Limb (tissue), 2 donors: ENCODE results near the gene ARL6IP5.

ENCODE experiments used
- DNase-seq, 2 donors: peaks; one replicate each; pipeline ENCODE4 v3.0.0-alpha.2; 2016; ENCODE audit errors: extremely low spot score in 2 of 2

Gene ARL6IP5

DNA sequence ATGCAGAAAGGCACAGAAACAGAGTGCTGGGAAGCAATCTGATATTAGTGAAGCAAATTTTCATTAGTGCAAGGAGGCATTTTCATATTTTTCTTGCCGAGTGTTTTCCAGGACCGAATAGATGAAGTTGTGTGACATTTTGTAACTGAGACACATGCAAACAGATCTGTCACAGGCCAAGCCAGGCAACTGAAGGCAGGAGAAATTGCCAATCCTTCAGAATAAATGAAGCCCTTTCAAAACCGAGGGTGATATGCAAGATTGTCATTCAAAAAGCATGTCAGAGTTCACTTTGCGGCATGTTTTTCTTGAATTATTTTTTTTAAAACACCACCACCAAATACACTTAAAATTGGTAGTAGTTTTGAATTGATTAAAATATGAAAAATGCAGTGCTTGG lies 31.4 kb downstream of the ARL6IP5 start:
- DNase-seq = no peak

DNA sequence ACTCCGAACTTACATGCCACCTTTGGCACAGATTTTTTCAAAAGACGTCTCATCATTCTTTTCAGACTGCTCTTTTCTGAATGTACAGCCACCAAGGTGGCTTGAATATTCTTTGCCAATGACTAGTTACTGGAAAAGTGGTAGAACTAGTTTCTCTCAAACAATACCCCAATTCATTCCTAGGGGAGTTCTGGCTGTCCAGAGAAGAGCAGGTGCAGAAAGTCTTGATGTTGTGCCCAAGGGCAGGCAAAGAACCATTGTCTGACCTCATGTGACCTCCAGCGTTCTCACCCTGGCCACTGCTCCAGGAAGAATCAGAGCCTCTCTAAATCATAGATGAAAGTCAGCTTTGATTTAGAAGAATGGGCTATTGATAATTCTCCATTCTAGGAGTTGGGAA lies 32.2 kb downstream of the ARL6IP5 start:
- DNase-seq = no peak

GRCh38 chr3:69118555-69118954 lies 33.8 kb downstream of the ARL6IP5 start:
- DNase-seq = no peak

GRCh38 chr3:69119138-69119537 lies 34.4 kb downstream of the ARL6IP5 start:
- DNase-seq = no peak

DNA sequence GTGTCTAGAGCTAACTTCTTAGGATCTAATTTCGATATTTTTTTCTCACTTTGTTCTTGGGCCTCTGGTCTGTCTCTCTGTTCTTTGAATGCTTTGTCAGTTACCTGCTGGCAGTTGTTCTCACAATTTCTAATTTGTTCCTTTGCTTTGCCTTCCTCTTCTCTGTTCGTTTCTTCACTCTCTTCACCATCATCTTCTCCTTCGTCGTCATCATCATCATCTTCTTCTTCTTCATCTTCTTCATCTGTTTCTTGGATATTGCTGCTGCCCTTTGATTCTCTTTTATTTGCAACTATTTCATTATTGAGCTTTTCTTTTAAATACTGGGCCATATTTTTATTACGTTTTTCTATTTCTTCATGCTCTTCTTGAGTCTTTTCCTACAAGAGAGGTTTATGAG lies 34.9 kb downstream of the ARL6IP5 start:
- no peak for DNase-seq

DNA sequence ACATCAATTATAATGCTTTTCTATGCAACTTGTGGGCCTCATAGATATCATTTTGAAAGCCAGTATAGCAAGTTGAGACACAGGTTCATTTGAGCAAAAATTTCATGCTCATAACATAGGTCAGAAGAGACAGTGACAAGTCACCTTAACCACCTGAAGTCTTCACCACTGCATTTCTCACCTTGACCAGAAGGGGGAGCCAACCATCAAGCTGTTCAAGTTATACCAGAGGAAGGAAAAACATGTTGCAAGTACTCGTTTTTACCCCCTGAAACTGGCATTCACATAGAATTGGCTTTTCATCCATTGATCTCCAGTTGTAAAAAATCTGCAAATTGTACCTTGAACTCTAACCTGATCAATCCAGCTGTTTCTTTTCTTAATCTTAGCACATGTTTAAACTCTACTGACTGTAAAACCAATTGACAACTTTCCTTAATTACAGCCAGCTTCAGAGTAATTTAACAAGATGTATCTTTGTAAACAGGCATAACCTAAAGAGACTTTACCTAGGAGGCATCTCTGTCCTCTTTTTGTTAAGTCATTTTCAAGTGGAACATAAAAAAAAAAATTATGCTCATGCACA lies 36.2 kb downstream of the ARL6IP5 start:
- DNase-seq = peak; percentile 77 to 78

GRCh38 chr3:69121513-69121912 lies 36.8 kb downstream of the ARL6IP5 start:
- DNase-seq = no peak

DNA sequence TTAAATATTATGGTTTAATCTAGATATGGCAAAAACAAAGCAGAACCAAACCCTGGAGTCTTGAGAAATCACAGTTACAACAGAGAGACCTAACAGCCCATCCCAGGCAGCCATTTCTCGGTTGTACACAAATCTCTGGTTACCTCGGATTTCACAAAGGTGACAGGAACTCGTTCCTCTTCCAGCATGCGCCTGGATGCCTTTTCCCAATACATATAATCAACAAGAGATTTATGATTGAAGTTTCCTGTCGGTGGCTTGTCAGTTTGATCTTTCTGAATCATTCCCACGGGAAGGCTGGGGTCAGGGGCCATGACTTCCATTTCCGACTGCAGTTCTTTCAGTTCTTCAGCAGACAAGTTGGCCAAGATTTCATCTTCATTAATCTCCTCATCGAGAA lies 37.2 kb downstream of the ARL6IP5 start:
- no peak for DNase-seq

- DNase-seq = peak in 1 of 2 donors; percentile 71
Observed at GRCh38 chr3:69122403-69122802, 37.7 kb downstream of the ARL6IP5 start, which contains the start of gene LMOD3. TSS of gene LMOD3 (minus strand) at chr3:69122595. CDS start at chr3:69122386, 209 bp downstream.

DNA sequence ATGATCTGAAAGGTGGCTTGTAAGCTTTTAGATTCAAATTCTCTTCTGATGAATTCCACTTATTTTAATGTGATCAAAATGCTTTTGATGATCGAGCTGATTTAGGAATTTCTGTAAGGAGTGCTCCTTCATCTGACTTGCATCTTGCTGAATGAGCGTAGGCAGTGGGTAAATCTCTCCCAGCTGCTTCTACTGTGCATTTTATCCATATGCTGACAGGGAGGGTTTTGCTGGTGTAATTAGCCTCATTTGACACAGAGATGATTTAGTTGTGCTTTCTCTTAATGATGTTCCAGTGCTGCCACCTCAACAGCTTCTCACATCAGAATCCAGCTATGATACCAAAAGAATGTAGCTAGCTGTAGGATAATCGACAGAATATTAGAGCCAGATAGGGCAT lies 41.5 kb downstream of the ARL6IP5 start:
- DNase-seq = no peak

DNA sequence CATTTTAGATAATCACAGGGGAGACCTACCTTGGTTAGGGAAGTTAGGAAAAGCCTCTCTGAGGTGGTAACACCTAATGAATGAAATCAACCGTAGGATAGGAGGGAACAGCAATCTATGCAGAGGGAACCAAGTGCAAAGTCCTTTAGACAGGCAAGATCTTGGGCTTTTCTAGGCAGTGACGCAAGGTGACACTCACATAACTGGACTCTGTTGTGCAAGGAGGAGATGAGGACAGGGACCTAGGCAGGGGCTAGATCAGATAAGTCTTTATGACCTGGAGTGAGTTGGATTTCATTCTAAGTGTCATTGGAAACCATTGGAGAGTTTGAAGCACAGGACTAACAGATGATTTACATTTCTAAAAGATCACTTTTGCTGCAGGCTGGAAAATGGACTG lies 42.3 kb downstream of the ARL6IP5 start:
- no peak for DNase-seq

DNA sequence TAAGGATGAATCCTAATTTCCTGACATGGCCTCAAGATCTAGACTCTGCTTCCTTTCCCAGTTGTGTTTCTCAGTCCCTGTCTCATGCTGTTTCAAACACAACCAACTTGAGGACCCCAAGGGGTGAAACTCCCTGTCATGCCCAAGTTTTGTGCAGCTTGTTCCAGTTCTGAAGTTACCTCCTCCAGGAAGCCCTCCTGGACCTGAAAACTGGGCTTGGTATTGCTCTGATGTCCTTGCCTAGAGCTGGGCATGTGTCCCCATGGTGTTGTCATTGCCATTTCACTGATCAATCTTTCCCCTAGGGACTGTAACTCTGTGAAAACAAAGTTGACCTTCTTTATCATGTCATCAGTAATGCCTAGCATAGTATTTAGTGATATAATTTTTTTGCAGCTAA lies 43.8 kb downstream of the ARL6IP5 start:
- DNase-seq = no peak

DNA sequence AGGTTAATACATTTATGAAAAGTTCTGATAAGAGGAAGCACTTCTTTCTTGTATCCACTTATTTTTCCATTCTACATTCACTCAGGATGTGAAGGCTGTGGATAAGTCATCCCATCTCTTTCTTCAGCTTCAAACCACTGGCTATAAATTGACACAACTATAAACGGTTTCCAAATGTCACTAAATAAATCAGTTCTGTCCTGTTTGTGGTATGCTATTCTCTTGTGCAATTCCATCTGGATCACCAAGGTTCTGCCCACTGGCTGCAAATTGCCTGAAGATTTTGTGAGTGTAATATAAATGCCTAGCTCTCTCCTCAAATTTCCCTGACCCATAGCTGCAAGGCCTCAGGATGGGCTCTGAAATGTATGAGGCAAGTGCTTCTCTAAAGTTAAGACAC lies 44.8 kb downstream of the ARL6IP5 start:
- DNase-seq = no peak

DNA sequence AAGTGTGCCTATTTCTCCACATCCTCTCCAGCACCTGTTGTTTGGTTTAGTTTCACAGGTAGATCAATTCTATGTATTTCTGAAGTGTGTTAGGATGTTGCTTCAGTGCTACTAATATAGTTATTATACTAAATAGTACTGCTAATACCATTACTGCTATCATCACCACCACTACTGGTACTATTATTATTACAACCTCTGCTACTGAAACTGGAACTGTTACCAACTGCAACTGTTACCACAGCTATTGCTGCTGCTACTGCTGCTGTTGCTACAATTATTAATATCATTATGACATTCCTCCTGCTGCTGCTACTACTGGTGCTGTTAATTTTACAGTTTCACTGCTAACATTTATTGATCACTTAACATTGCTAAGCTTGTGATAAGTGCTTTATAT lies 46.0 kb downstream of the ARL6IP5 start:
- DNase-seq = no peak

DNA sequence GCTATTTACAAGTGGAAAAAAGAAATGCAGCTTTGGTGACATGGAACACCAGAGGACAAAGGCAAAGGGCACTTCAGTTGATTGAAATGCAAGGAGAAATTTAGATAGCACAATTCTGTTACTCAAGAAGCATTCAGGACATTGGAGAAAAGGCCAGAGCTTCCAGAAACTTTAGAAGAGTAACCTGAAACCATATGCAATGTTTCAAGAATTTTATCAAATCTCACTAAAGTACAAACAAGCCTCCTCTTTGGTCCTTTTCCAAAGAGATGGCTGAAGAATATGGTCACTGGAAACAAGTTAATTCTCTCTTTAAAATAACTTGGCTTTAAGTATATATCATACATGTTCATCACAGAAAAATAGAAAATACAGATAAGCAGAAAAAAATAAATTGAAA lies 52.3 kb downstream of the ARL6IP5 start:
- DNase-seq = no peak

DNA sequence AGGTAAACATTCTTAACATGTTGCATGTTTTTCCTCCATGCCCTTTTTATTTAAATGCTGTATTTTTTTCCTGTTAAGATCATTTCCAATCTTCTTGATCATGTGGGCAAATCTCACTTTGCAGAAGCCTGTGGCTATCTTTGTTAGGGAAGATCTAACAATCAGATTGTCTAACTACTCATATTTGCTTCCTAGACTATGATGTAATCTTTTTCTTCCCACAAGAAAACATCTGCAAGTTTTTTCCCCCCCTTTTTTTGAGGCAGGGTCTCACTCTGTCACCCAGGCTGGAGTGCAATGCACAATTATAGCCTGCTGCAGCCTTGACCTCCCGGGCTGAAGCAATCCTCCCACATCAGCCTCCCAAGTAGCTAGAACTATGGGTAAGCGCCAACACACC lies 52.7 kb downstream of the ARL6IP5 start:
- DNase-seq = no peak

- DNase-seq = no peak
Observed at GRCh38 chr3:69141313-69141712, 56.6 kb downstream of the ARL6IP5 start.

- no peak for DNase-seq
Observed at GRCh38 chr3:69142090-69142489, 57.4 kb downstream of the ARL6IP5 start.

- no peak for DNase-seq
Observed at GRCh38 chr3:69142797-69143454, 58.2 kb downstream of the ARL6IP5 start.

GRCh38 chr3:69143612-69144011 lies 58.9 kb downstream of the ARL6IP5 start:
- DNase-seq = no peak

DNA sequence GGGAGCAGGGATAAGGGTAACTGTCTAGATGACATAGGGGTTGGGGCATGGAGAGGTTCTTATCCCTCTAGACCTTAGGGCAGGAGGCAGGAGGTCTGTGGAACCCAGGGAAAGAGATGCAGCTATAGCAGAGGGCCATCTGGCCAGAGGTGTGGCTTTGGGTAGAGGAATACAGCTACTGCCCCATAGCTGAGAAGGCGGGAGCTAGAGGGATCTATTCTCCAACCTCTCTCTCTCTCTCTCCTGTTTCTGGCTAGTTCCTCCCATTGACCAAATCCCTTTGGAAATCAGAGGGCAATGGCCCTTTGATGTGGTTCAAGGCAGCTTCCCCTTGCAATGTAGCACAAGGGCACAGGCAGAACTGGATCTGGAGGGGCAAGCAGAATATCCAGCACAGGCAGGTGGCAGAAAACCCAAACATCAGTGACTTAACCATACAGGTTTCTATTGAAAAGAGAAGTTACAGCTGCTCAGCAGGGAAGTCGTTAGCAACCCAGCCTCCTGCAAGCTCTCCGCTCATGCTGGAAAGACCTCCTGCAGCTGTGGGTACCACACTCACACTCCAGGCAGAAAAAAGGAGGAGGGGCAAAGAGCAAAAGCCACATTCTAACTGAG lies 60.0 kb downstream of the ARL6IP5 start:
- no peak for DNase-seq

GRCh38 chr3:69145688-69146087 lies 61.0 kb downstream of the ARL6IP5 start:
- no peak for DNase-seq

- DNase-seq = no peak
Observed at GRCh38 chr3:69149586-69149985, 64.8 kb downstream of the ARL6IP5 start.
